Hematopoietic multipotent progenitor cell (in vitro differentiated cells): ENCODE results near the gene GAK. TPM values are rescaled to one million over a fixed set of nuclear protein-coding genes. Genes with fewer than 3 reads are reported as not detected.
"Not testable (repeated sequence)": the region's sequence is repeated elsewhere in the genome, so short reads cannot be mapped to it uniquely, and the experiment has no call there.

Source experiments
- DNase-seq, 3 donors: peaks; one replicate each; pipeline ENCODE4 v3.0.0-alpha.2; 2011 to 2015; ENCODE audit warnings: low read depth in 2 of 3, low spot score in 2 of 3
- total RNA-seq: library from RNA; depleted of rRNA; stranded (reverse); fragments of >200 nt; gene quantifications from one replicate; pipeline ENCODE4 v1.2.3, GENCODE V29; 2012

Gene GAK
- total RNA-seq, 1 donor, result 107 TPM

DNA sequence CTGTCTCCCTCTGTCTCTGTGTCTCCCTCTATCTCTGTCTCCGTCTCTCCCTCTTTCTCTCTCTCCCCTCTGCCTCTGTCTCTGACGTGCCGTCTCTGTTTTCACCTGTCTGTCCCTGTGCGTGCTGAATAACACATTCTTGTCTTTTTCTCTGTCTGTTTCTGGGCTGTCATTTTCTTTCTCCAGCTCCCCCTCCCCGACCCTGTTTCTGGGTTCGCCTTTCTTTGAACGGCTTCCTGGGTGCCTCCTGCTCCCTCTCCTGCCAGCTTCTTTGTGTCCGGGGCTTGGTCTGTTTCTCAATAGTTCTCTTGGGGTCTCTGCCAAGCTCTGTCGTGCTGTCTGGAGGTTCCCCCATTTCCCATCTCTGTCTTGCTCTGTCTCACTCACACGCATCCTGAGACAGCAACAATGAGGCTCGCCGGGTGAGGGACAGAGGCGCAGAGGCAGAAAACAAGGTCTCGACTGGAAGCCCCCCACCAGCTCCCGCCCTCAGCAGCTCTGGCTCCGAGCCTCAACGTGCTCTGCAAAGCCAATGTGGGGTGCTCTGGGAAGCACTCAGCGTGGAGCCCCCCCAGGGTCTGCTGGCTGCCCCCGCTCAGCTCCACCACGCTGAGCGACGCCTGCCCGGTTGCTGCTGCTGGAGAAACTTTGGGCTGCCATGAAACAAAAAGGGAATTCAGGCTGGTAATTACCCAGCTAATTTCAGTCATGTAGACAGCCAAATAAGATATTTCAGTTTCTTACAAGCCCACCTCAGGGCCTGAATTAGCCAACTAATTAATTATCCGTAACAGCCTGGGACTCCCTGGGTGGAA lies 109.5 kb downstream of the GAK start:
- DNase-seq, result no peak

DNA sequence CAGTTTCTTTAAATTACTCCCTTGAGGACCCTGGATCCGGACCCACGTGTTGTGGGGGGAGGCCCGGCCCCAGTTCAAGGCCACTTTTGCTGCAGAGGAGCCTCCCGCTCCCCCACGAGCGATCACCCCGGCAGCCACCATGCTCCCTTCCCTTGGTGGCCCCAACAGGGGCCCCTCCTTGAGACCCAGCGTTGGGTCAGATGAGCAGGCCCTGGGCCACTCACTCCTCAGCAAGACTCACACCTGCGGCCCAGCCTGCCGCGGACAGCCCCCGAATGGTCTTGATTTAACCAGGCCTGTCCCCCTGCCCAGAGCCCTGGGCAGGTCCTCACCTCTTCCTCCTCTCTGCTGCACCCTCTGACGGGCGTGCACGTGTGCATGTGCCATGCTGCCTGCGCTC lies 110.5 kb downstream of the GAK start:
- no peak for DNase-seq

DNA sequence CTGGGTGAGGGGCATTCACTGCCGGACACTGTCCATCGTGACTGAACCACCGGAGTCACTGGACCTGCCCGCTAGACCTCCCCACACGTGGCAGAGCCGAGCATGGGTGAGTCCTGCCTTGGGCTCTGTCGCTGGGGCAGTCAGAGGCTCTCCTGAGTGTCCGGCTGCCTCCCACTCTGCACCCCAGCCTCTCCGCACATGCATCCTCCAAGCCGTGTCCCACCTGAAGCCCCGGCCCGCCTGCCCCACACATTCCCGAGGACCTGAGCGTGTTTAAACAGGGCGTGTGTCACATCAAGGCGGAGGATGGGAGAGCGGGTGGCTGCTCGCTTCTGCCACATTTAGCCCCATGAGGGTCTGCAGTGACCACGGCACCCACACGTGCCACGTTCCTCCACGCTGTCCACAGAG lies 110.9 kb downstream of the GAK start:
- DNase-seq, result no peak

DNA sequence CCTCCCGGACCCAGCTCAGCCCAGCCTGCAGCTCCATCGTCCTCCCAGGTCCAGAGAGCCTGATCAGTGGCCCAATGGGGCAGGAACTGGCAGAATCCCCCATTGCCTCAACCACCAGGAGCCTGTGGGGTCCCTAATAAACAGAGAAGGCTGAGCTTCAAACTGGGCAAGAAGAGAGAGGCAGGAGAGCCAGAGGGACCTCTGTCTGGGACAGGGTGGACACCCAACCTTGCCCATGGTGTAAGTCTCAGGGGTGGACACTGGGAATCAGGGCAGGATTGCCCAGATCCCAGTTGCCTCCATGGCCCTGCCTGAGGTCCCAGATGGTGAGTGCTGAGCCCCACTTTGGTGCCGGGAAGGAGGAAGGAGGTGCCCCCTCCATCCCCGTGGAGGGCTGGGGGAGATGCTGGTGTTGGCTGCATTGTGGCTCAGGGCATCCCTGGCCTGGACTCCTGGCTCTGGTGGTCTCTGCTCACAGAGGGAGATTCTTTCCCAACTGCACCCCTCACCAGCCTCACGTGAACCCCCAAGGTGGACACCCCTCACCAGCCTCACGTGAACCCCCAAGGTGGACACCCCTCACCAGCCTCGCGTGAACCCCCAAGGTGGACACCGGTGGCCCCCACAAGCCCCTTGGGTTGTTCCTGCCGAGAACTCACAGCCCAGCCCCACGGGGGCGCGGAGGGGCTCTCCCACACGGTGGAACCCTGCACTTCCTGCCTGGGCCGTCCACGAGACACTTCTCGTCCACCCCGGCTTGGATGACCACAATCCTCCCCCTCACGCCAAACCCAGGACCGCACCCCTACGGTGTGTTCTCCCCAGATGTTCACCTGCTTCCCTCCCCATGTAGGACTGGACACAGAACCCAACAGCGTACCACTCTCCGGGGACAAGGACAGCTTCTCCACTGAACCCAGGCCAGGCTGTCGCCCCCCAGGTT lies 111.6 kb downstream of the GAK start:
- no peak for DNase-seq

DNA sequence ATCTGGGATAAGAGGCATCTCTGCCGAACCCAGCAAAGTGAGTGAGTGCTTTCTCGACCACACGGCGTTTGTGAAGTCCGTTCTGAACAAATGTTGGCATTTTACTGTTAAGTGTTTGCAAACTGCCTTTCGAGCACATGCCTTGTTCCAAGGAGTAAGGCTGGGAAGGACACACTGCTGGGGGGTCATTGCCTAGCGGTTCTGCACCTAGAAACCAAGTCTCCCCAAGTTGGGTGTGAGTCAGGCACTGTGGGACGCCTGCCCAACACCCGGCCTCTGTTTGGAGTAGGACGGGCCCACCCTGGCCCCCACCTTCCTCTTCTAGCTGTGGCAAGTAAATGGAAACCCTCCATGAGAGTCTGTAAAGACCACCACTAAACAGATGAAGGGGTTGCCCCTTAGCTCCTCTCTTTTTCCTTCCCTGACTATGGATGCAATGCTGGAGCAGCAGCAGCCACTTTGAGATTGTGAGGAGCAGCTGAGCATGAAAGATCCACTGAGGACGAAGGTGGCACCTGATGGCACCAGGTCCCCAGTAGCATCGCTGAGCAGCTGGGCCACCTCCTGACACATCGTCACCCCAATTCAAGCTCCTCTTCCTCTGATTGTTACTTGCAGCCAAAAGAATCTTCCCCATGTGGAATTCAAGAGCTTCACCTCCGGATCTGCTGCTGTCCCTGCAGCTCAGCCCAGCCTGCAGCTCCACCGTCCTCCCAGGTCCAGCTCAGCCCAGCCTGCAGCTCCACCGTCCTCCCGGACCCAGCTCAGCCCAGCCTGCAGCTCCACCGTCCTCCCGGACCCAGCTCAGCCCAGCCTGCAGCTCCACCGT lies 112.5 kb downstream of the GAK start:
- DNase-seq, result no peak

DNA sequence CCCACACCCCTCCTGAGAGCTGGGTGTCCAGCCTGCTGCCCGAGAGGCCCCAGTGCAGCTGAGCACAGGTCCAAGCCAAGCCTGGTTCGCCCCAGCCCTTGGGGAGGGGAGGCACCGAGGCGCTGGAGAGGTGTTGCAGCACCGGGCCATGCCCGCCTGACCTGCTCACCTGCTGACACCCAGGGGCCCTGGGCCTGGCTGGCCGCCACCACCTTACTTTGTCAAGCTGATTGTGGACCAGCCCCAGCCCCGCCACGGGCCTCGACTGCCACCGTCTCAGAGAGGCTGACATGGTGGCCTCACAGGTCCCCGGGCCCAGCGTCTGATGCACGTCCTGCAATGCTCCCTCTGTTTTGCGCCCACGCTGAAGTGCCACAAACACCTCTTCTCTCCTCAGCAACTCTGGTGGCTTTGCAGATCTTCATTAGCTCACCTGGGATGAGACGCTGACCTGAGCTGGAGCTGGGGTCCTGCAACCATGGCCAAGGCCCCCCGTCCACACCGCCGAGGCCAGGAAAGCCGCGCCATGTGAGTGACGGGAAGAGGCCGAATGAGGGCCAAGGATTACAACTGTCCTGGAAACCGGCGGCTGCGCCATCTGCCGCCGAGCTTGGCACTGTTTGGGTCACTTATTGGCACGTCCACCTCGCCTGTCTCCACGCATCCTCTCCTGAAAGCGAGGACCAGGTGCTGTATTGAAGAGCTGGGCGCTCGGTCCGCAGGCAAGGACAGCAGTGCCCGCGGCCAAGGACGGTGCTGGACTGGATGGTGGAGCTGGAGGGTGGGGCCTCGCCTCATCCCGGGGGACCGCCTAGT lies 113.8 kb downstream of the GAK start:
- no peak for DNase-seq

DNA sequence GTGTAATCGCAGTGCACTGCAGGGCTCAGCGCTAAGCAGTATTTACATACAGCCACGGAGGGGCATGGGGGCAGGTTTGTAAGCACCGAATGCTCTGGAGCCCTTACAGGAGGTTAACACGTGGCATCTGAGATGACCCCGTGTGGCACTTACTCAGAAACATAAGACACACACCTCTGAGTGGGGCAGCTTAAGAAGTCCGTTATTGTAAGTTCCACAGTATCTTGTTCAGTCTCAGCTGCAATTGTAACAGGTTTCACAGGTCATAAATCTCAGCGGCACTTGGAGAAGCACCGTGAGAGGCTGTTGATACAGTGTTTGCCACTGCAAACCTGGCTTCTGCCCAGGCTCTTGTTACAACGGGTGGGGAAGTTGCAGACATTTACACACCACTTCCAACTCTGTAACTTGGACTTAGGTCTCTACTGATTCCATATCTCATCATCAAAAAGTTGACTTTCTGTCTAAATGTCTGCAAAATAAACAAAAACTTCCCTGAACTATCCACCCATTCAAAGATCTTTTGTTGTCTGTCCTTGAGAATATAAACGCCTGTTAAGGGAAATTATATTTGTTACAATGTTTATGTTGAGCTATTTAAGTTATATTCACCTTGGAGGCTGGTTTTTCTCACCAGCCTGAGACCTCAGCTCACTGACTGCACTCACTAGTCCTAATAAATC lies 116.5 kb downstream of the GAK start:
- no peak for DNase-seq

DNA sequence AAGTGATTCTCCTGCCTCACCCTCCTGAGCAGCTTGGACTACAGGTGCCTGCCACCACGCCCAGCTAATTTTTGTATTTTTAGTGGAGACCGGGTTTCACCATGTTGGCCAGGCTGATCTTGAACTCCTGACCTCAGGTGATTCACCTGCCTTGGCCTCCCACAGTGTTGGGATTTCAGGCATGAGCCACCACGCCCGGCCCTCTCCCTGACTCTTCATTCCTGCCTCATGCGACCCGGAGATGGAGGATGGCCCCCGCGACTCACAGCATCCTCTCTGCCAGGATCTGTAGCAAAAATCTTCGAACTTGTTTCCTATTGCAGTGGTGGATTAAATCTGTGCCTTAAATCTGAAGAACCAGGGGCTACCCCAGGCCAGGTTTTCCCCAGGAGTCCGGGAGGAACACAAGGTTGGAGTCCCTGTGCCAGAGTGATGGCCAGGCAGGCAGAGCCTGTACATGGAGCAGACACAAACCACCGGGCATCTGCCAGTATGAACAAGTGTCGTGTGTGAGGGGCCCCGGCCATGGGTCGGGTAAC lies 117.7 kb downstream of the GAK start:
- no peak for DNase-seq

DNA sequence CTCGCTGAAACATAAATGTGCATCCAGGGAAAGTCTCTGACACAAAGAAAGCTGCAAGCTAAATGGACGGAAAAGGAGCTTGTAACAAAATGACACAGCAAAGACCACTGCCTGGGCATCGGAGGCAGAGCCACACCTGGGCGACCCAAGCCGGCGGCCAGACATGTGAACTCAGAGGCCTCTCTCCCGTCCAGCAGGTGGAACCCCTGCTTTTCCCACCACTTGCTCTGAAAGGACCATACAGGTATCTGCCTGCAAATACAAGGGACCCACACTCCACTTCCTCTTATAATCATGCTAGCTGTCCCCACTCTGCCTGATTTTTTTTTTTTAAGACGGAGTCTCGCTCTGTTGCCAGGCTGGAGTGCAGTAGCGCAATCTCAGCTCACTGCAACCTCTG lies 118.2 kb downstream of the GAK start:
- DNase-seq, result no peak

DNA sequence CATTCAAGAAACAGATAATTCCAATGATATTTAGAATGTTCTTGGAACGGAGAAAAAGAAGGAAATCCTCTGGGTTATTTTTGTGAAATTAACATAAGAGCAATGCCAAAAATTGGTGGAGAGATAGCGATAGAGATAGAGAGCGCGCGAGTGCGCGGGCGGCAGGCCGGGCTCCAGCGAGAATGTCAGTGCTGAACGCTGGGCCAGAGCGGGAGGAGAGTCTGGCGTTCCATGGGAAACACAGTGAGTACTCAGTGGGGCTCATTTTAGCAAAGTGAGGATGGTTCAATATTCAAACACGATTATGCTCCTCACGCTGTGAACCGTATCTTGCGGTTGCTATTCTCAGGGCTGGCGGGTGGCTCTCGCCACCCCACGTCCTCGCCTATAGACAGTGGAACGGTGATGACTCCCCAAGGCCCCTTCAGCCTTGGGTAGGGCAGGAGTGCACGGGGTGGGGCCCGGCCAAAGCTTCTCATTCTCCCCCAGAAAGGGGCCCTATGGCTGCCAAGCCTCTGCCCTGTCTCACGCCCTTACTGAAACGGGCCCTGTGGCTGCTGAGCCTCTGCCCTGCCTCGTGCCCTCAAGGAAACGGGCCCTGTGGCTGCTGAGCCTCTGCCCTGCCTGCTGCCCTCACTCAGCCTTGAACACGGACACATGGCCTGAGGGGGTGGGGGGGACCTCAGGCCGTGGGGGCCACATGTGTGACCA lies 123.1 kb downstream of the GAK start:
- no peak for DNase-seq

DNA sequence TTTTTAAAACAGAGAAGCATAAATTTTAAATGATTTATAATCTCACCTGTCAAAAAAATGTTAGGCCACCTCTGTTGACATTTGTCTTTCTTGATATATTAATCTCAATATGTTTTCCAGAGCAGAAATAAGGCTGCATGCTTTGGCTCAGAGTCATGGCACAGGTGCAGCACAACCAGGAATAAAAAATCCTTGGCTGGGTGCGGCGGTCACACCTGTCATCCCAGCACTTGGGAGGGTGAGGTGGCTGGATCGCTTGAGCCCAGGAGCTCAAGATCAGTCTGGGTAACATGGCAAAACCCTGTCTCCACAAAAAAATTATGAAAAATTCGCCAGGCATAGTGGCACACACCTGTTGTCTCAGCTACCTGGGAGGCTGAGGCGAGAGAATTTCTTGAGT lies 124.3 kb downstream of the GAK start:
- no peak for DNase-seq

DNA sequence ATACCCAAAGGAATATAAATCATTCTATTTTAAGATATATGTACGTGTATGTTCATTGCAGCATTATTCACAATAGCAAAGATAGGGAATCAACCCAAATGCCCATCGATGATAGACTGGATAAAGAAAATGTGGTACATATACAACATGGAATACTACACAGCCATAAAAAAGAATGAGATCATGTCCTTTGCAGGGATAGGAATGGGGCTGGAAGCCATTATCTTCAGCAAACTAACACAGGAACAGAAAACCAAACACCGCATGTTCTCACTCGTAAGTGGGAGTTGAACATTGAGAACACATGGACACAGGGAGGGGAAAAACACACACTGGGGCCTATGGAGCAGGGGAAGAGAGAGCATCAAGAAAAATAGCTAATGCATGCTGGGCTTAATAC lies 125.1 kb downstream of the GAK start:
- not testable (repeated sequence) for DNase-seq

DNA sequence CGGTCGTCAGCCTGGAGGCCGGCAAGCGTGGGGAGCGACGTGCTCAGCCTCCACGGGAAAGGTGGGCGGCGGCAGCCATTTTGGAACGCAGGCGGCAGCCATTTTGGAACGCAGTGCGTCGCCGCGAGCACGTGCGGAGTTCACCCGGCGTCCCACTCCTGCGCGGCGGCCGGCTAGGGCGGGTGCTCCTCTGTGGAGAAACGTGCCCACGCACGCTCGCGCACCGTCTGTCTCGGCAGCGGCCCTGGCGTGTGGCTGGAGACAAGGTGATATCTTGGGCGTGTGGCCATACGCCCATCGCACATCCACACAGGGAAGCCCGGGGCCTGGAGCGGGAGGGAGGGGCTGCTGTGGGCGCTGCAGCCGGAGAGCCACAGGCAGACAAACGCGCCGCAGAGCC lies 127.3 kb downstream of the GAK start:
- no peak for DNase-seq

DNA sequence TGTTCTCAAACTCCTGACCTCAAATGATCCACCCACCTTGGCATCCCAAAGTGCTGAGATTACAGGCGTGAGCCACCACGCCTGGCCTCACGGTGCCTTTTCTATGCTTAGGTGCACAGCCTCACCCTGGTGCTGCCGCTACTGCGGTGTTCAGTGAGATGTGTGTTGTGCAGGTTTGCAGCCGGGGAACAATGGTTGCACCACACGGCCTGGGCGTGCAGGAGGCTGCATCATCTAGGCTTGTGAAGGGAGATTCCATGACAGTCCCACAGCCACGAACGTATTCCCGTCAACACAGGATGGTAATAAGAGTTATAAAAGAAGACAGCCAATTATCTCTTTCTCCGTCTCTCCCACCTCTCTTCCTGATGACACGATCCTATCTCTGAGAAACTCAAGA lies 128.2 kb downstream of the GAK start:
- DNase-seq, result no peak

DNA sequence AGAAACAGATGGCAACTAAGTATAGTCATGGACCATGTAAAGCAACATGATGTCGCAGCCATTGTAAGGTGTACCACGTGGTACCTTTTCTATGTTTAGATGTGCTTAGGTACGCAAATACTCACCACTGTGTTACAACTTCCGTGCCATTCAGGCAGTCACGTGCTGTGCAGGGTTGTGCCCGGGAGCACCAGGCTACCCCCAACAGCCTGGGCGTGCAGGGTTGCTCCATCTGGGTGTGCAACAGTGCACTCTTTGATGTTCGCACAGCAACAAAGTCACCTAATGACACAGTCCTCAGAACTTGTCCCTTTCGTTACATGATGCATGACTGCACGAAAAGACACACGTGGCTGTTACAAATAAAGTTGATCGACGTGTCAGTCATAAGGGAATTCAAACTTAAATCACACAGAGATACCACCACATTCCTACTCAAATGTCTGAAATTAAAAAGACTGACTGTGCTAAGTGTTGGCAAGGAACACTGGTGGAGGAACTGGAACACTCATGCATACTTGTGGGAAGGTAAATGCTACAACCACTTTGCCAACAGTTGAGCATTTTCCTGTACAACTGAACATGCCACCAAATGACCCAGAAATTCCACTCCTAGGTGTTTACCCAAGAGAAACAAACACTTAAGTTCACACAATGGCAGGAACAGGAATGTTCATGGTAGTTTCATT lies 130.5 kb downstream of the GAK start:
- DNase-seq, result no peak
